K562 (cell line): Measurements from ENCODE around the gene TSPAN3. TPM values are rescaled to one million over a fixed set of nuclear protein-coding genes. Genes with fewer than 3 reads are reported as not detected.

ENCODE experiments used
- ATAC-seq: fragments of 200-7000 bp; cut with Tn5 transposase; 3 replicates; pipeline ENCODE4 v1.9.1; 2020; ENCODE audit warnings: moderate library complexity
- BruUV-seq: library from RNA; stranded (reverse); fragments of 400-500 nt; replicated peaks from 2 replicates; lab custom pipeline; 2021; lab: Mats Ljungman, UMichigan
- CTCF ChIA-PET: fragments of 300-600 bp; formaldehyde crosslinking; extraction: SDS; loops from one replicate; lab custom pipeline; 2021; ENCODE audit warnings: low intra/inter-chr PET ratio; lab: Yijun Ruan, JAX
- POLR2A ChIA-PET: fragments of 300-600, 350-650 bp; sonication (Branson Sonifier 250); formaldehyde crosslinking; extraction: SDS; loops from one replicate; lab custom pipeline; 2021; ENCODE audit warnings: antibody characterized with exemption, inconsistent platforms; lab: Yijun Ruan, JAX
- DNase-seq, 4 experiments: peaks; one replicate each; pipeline versions ENCODE4 v3.0.0 to v3.0.0-alpha.2; 2011 to 2018; ENCODE audit warnings: low spot score in 3 of 4, mixed read lengths in 3 of 4; ENCODE audit errors: extremely low read depth in 1 of 4
- FAIRE-seq: peaks from 2 replicates; lab custom pipeline; 2011; peaks lifted over from hg19 to GRCh38; lab: Jason Lieb, UNC
- H2AFZ ChIP-seq: 2 replicates; pipeline ENCODE4 v1.6.0; 2011; ENCODE audit warnings: low read depth, low read length, control low read depth, inconsistent platforms
- H3K27ac ChIP-seq: fragments of 200-600 bp; 3 replicates; pipeline ENCODE4 v1.8.0; 2011; ENCODE audit warnings: low read depth, mild to moderate bottlenecking, control low read depth, inconsistent platforms, low read length, moderate library complexity, mixed read lengths; ENCODE audit errors: extremely low read depth
- H3K27me3 ChIP-seq, 2 experiments: fragments of 300-600 bp in 1 of 2; 2 replicates in 1 of 2; 3 replicates in 1 of 2; pipeline versions ENCODE4 v1.6.0 to v1.8.0; 2011; ENCODE audit warnings: inconsistent platforms in 2 of 2, low read length in 2 of 2, mild to moderate bottlenecking in 1 of 2, mixed read lengths in 1 of 2, moderate library complexity in 1 of 2; ENCODE audit not compliant: control insufficient read depth in 2 of 2, insufficient read depth in 2 of 2
- H3K36me3 ChIP-seq: fragments of 300-600 bp; 3 replicates; pipeline ENCODE4 v1.8.0; 2011; ENCODE audit warnings: mild to moderate bottlenecking, low read length, inconsistent platforms; ENCODE audit not compliant: control insufficient read depth, insufficient read depth
- H3K4me1 ChIP-seq, 2 experiments: fragments of 200-600 bp in 1 of 2; replicated peaks in 1 of 2; 2 replicates in 1 of 2; 3 replicates in 1 of 2; pipeline versions ENCODE4 v1.5.1 to v1.8.0; 2011; ENCODE audit warnings: inconsistent platforms in 2 of 2, low read length in 2 of 2, mild to moderate bottlenecking in 1 of 2, mixed read lengths in 1 of 2, moderate library complexity in 1 of 2; ENCODE audit not compliant: control insufficient read depth in 2 of 2, insufficient read depth in 2 of 2
- H3K4me2 ChIP-seq: 2 replicates; pipeline ENCODE4 v1.6.1; 2011; ENCODE audit warnings: low read length, control low read depth, inconsistent platforms, mixed read lengths; ENCODE audit not compliant: insufficient read depth
- H3K4me3 ChIP-seq: fragments of 200-600 bp; sonication (generic), shearing (Covaris generic); 2 replicates; pipeline ENCODE4 v1.5.1; 2016; ENCODE audit warnings: control low read depth, inconsistent platforms
- H3K79me2 ChIP-seq: fragments of 200-600 bp; 3 replicates; pipeline ENCODE4 v1.8.0; 2011; ENCODE audit warnings: low read length, inconsistent platforms; ENCODE audit not compliant: control insufficient read depth, insufficient read depth
- H3K9ac ChIP-seq, 2 experiments: 2 replicates each; pipeline versions ENCODE4 v1.6.0 to v1.6.1; 2011; ENCODE audit warnings: low read depth in 2 of 2, low read length in 2 of 2, control low read depth in 1 of 2, inconsistent platforms in 1 of 2, mild to moderate bottlenecking in 1 of 2, mixed read lengths in 1 of 2; ENCODE audit not compliant: insufficient read depth in 1 of 2
- H3K9me1 ChIP-seq: one replicate; pipeline ENCODE4 v1.6.0; 2011; ENCODE audit warnings: inconsistent platforms, mild to moderate bottlenecking, low read length, moderate library complexity; ENCODE audit not compliant: control insufficient read depth, insufficient read depth
- H3K9me3 ChIP-seq: replicated peaks from 2 replicates; pipeline ENCODE4 v1.5.1; 2011; ENCODE audit warnings: low read depth, low read length, inconsistent platforms; ENCODE audit not compliant: control insufficient read depth, insufficient read depth
- H4K20me1 ChIP-seq: replicated peaks from 2 replicates; pipeline ENCODE4 v1.6.1; 2011; ENCODE audit warnings: low read length, inconsistent platforms, mixed read lengths; ENCODE audit not compliant: control insufficient read depth, insufficient read depth
- ARID2 ChIP-seq: fragments of 450-650 bp; IDR thresholded peaks from 2 replicates; pipeline ENCODE4 v1.6.1; 2017; ENCODE audit warnings: antibody characterized with exemption, mild to moderate bottlenecking
- E2F3 ChIP-seq: fragments of 250-450 bp; sonication (Bioruptor Pico); IDR thresholded peaks from 2 replicates; pipeline ENCODE4 v1.4.0; 2020; ENCODE audit warnings: mild to moderate bottlenecking
- FOXA3 ChIP-seq, 2 experiments: fragments of 450-650 bp in 1 of 2; sonication (generic) in 1 of 2; formaldehyde crosslinking; IDR thresholded peaks in 1 of 2; conservative IDR thresholded peaks in 1 of 2; 2 replicates each; pipeline versions ENCODE4 v1.4.0 to v1.8.0; 2020 to 2022; ENCODE audit warnings: mild to moderate bottlenecking in 2 of 2, missing genetic modification reagents in 1 of 2
- FOXJ2 ChIP-seq: fragments of 200-800 bp; sonication (Bioruptor generic); IDR thresholded peaks from 2 replicates; pipeline ENCODE4 v1.6.1; 2016; ENCODE audit warnings: missing genetic modification characterization, missing compliant biosample characterization
- GABPB2 ChIP-seq: fragments of 250-450 bp; sonication (Bioruptor Pico); conservative IDR thresholded peaks from 2 replicates; pipeline ENCODE4 v1.5.1; 2021; ENCODE audit warnings: mild to moderate bottlenecking
- PHB2 ChIP-seq: fragments of 450-650 bp; IDR thresholded peaks from 2 replicates; pipeline ENCODE4 v1.6.1; 2017; ENCODE audit warnings: low read depth
- RBM39 ChIP-seq: fragments of 200-400 bp; formaldehyde crosslinking; optimal IDR thresholded peaks from 2 replicates; pipeline ENCODE3; 2018; ENCODE audit warnings: low read depth, low read length
- ZNF586 ChIP-seq: fragments of 450-650 bp; formaldehyde crosslinking; conservative IDR thresholded peaks from 2 replicates; pipeline ENCODE4 v1.4.0; 2020; ENCODE audit warnings: mild to moderate bottlenecking, moderate library complexity
- ZNF766 ChIP-seq: fragments of 200-800 bp; sonication (Bioruptor generic); conservative IDR thresholded peaks from 2 replicates; pipeline ENCODE4 v1.6.1; 2016; ENCODE audit warnings: missing genetic modification characterization, missing compliant biosample characterization
- WGBS: fragments of 100-300 bp; shearing (Covaris generic); methylation state at CpG from one replicate; pipeline ENCODE4 v1.1.6; 2016; ENCODE audit warnings: low coverage, mixed read lengths; ENCODE audit not compliant: insufficient coverage; ENCODE audit errors: missing lambda C conversion rate; 5-methylcytosine and 5-hydroxymethylcytosine counted together
- in situ Hi-C: fragments of 300-500 bp; cut with MboI; formaldehyde crosslinking; loops from 4 replicates; pipeline ENCODE4 v1.15.0; 2018; ENCODE audit warnings: inconsistent platforms, mixed read lengths
- intact Hi-C: fragments of 100-400 bp; cut with micrococcal nuclease; formaldehyde crosslinking; loops from 2 replicates; pipeline ENCODE4 v1.14.2; 2022
- polyA plus RNA-seq, 8 experiments: library from polyadenylated mRNA; depleted of rRNA in 4 of 8; stranded (reverse) in 5 of 8; unstranded in 3 of 8; fragments of >200 nt; fragmentation: Nextera tagmentation in 2 of 8; fragmentation: Illumina TruSeq in 1 of 8; extraction: Ambion mirVana in 2 of 8; extraction: Trizol in 1 of 8; gene quantifications; 2 replicates each; pipeline versions ENCODE4 v1.2.1 to v1.2.3, GENCODE V29; 2011 to 2014; ENCODE audit warnings: inconsistent platforms in 1 of 8, missing spikeins in 1 of 8
- total RNA-seq, 7 experiments: library from RNA; depleted of rRNA in 6 of 7; stranded (reverse); fragments of >200 nt in 6 of 7; fragmentation: Illumina TruSeq in 2 of 7; extraction: Trizol in 2 of 7; gene quantifications; 2 replicates each; pipeline versions ENCODE4 v1.2.1 to v1.2.3, GENCODE V29; 2011 to 2021; ENCODE audit warnings: low replicate concordance in 1 of 7
- TF ChIP-seq, protein P1 (sequence below): IDR thresholded peaks from 2 replicates; pipeline ENCODE4 v1.6.1; 2016; ENCODE audit warnings: missing genetic modification characterization, missing compliant biosample characterization

The TSPAN3 gene
- total and polyA plus RNA-seq, 9 of the 15 experiments (the other 6 are each of a cell fraction or from before 2014, with no cell fraction given) = 14.3 to 144 (median 71.1) TPM

DNA sequence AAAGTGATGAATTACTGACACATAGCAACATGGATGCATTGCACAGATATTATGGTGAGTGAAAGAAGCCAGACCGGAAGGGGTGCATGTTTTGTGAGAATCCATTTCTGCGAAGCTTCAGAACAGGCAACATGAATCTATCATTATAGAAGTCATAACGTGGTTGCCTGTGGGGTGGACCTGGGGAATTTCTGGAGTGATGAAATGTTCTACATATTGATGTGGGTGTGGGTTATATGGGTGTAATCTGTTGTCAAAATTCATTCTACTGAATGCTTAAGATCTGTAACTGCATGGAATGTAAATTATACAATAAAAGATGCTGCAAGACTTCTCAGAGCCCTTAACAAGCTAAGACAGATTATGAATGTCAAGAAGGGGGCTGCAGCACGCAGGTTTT lies 25.2 kb upstream of the TSPAN3 start:
- in situ Hi-C loops (no loop called here), intact Hi-C loops (loop anchor here (5.0 kb wide), 1 partner anchor 69 kb away; no protein-coding TSS in a partner anchor)
- BruUV-seq = no TSS peak
- TF ChIP-seq FOXJ2 (tag) = no peak
- no peak for TF ChIP-seq ARID2
- no peak for TF ChIP-seq PHB2
- no peak for TF ChIP-seq E2F3 (CRISPR knock-in tag)
- no peak for TF ChIP-seq FOXA3 (CRISPR knock-in tag; conservative IDR thresholded peaks at IDR 0.05 in 1 of 2, IDR thresholded peaks at IDR 0.05 in 1 of 2)
- no peak for TF ChIP-seq ZNF586 (CRISPR knock-in tag)
- TF ChIP-seq GABPB2 (CRISPR knock-in tag) = no peak
- TF ChIP-seq, protein P1, sequence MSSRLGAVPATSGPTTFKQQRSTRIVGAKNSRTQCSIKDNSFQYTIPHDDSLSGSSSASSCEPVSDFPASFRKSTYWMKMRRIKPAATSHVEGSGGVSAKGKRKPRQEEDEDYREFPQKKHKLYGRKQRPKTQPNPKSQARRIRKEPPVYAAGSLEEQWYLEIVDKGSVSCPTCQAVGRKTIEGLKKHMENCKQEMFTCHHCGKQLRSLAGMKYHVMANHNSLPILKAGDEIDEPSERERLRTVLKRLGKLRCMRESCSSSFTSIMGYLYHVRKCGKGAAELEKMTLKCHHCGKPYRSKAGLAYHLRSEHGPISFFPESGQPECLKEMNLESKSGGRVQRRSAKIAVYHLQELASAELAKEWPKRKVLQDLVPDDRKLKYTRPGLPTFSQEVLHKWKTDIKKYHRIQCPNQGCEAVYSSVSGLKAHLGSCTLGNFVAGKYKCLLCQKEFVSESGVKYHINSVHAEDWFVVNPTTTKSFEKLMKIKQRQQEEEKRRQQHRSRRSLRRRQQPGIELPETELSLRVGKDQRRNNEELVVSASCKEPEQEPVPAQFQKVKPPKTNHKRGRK (tag) = no peak
- TF ChIP-seq RBM39 = no peak
- TF ChIP-seq ZNF766 (CRISPR knock-in tag) = no peak
- Histone ChIP-seq H2AFZ (no peak overlapping the region), H3K27me3 (peaks cover 0 to 32% of the 10 kb centered on the region in 2 experiments; a peak in 3 of 5 replicates), H3K4me2 (no peak overlapping the region), H3K4me3 (no peak overlapping the region), H3K27ac (no peak overlapping the region), H3K79me2 (no peaks in the 10 kb centered on the region), H4K20me1 (peaks cover 4% of the 10 kb centered on the region; the same call in 1 of the 2 replicates), H3K9me1 (no peaks in the 10 kb centered on the region), H3K36me3 (no peaks in the 10 kb centered on the region), H3K4me1 (no peaks in the 10 kb centered on the region), H3K9ac (no peak overlapping the region), H3K9me3 (no peaks in the 10 kb centered on the region)
- no peak for DNase-seq
- CTCF ChIA-PET = no interaction called here
- POLR2A ChIA-PET = no interaction called here
- no peak for FAIRE-seq
- 13% methylated on average over 4 of the region's 4 CpGs for WGBS
- ATAC-seq = no peak
